SK-N-SH treated with all-trans-retinoic acid at 6 μM for 48 hours (cell line): ENCODE data around the gene TMEM185B.

Experiments
- ATAC-seq: fragments of 200-7000 bp; cut with Tn5 transposase; 3 replicates; pipeline ENCODE4 v1.9.1; 2020; ENCODE audit warnings: mild to moderate bottlenecking, moderate library complexity
- ARNTL ChIP-seq: fragments of 450-650 bp; formaldehyde crosslinking; IDR thresholded peaks from 2 replicates; pipeline ENCODE4 v1.5.0; 2020; ENCODE audit warnings: low read depth, mild to moderate bottlenecking, moderate library complexity, borderline replicate concordance
- BACH2 ChIP-seq: fragments of 250-450 bp; sonication (Bioruptor Pico); IDR thresholded peaks from 2 replicates; pipeline ENCODE4 v1.9.0; 2021; ENCODE audit warnings: mild to moderate bottlenecking, borderline replicate concordance
- CREB5 ChIP-seq: fragments of 250-450 bp; sonication (Bioruptor Pico); IDR thresholded peaks from 2 replicates; pipeline ENCODE4 v1.5.1; 2020; ENCODE audit warnings: low read depth, mild to moderate bottlenecking, moderate library complexity
- CSDC2 ChIP-seq: fragments of 250-450 bp; sonication (Bioruptor Pico); IDR thresholded peaks from 2 replicates; pipeline ENCODE4 v1.5.0; 2020; ENCODE audit warnings: mild to moderate bottlenecking, moderate library complexity
- ESRRG ChIP-seq: fragments of 250-450 bp; sonication (Bioruptor Pico); IDR thresholded peaks from 2 replicates; pipeline ENCODE4 v1.6.1; 2021; ENCODE audit warnings: mild to moderate bottlenecking
- GLIS3 ChIP-seq: fragments of 250-450 bp; sonication (Bioruptor Pico); IDR thresholded peaks from 2 replicates; pipeline ENCODE4 v1.5.0; 2020; ENCODE audit warnings: mild to moderate bottlenecking, moderate library complexity
- ISL1 ChIP-seq: fragments of 250-450 bp; sonication (Bioruptor Pico); IDR thresholded peaks from 2 replicates; pipeline ENCODE4 v2.1.2; 2022; ENCODE audit warnings: mild to moderate bottlenecking, moderate library complexity
- OSR1 ChIP-seq: fragments of 250-450 bp; sonication (Bioruptor Pico); IDR thresholded peaks from 2 replicates; pipeline ENCODE4 v1.8.0; 2022; ENCODE audit warnings: moderate library complexity, mild to moderate bottlenecking, inconsistent platforms
- PPARA ChIP-seq: fragments of 250-450 bp; sonication (Bioruptor Pico); IDR thresholded peaks from 2 replicates; pipeline ENCODE4 v1.5.0; 2020; ENCODE audit warnings: mild to moderate bottlenecking, borderline replicate concordance
- RARB ChIP-seq: fragments of 250-450 bp; sonication (Bioruptor Pico); IDR thresholded peaks from 2 replicates; pipeline ENCODE4 v1.8.0; 2021; ENCODE audit warnings: mild to moderate bottlenecking, moderate library complexity
- SNAI2 ChIP-seq: fragments of 250-450 bp; sonication (Bioruptor Pico); IDR thresholded peaks from 2 replicates; pipeline ENCODE4 v1.5.0; 2020; ENCODE audit warnings: mild to moderate bottlenecking, moderate library complexity
- TCF4 ChIP-seq: fragments of 250-450 bp; sonication (Bioruptor Pico); IDR thresholded peaks from 2 replicates; pipeline ENCODE4 v1.8.0; 2021; ENCODE audit warnings: mild to moderate bottlenecking, moderate library complexity, borderline replicate concordance
- TOX ChIP-seq: fragments of 250-450 bp; sonication (Bioruptor Pico); IDR thresholded peaks from 2 replicates; pipeline ENCODE4 v1.8.0; 2021; ENCODE audit warnings: mild to moderate bottlenecking, moderate library complexity, borderline replicate concordance
- ZC3H10 ChIP-seq: fragments of 250-450 bp; sonication (Bioruptor Pico); IDR thresholded peaks from 2 replicates; pipeline ENCODE4 v1.5.1; 2021; ENCODE audit warnings: mild to moderate bottlenecking, moderate library complexity
- ZFP3 ChIP-seq: fragments of 250-450 bp; sonication (Bioruptor Pico); IDR thresholded peaks from 2 replicates; pipeline ENCODE4 v1.5.0; 2020; ENCODE audit warnings: mild to moderate bottlenecking, moderate library complexity
- ZFP30 ChIP-seq: fragments of 450-650 bp; formaldehyde crosslinking; IDR thresholded peaks from 2 replicates; pipeline ENCODE4 v1.5.0; 2022; ENCODE audit warnings: mild to moderate bottlenecking, moderate library complexity
- ZNF565 ChIP-seq: fragments of 450-650 bp; formaldehyde crosslinking; conservative IDR thresholded peaks from 2 replicates; pipeline ENCODE4 v1.5.0; 2020; ENCODE audit warnings: low read depth, mild to moderate bottlenecking, moderate library complexity
- ZNF70 ChIP-seq: fragments of 450-650 bp; formaldehyde crosslinking; IDR thresholded peaks from 2 replicates; pipeline ENCODE4 v1.5.0; 2020; ENCODE audit warnings: mild to moderate bottlenecking, moderate library complexity
- ZNF8 ChIP-seq: fragments of 450-650 bp; formaldehyde crosslinking; IDR thresholded peaks from 2 replicates; pipeline ENCODE4 v1.5.0; 2020; ENCODE audit warnings: mild to moderate bottlenecking, moderate library complexity
- TF ChIP-seq, protein P1 (sequence below): fragments of 250-450 bp; sonication (Bioruptor Pico); IDR thresholded peaks from 2 replicates; pipeline ENCODE4 v1.5.1; 2021; ENCODE audit warnings: mild to moderate bottlenecking, moderate library complexity
- TF ChIP-seq, protein P2 (sequence below): fragments of 250-450 bp; sonication (Bioruptor Pico); IDR thresholded peaks from 2 replicates; pipeline ENCODE4 v1.8.0; 2020; ENCODE audit warnings: mild to moderate bottlenecking, moderate library complexity, borderline replicate concordance
- TF ChIP-seq, protein P3 (sequence below): fragments of 250-450 bp; sonication (Bioruptor Pico); IDR thresholded peaks from 2 replicates; pipeline ENCODE4 v1.5.0; 2020; ENCODE audit warnings: mild to moderate bottlenecking, moderate library complexity

The TMEM185B gene

GRCh38 chr2:120221616-120222015, 1.6 kb downstream of the TMEM185B start:
- no peak for ATAC-seq
- TF ChIP-seq TOX (CRISPR knock-in tag), result no peak

DNA sequence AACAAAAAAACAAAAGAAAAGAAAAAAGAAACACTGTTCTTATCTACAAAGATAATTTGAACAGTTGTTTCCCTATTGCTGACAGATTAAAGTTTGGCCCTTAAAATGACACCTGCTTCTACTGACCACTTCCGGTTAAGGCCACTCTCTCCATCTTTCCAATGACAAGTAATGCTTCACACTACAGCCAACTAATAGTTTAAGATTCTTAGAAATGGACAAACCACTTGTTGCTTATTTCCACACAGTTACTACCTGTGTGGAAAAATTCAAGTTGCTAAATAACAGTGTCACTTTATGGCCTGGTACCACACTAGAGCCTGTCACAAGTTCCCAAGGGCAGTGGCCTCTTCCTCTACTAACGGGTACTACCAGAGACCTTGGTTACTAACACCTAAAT, 2.4 kb downstream of the TMEM185B start:
- no peak for TF ChIP-seq ISL1
- TF ChIP-seq, protein P1, sequence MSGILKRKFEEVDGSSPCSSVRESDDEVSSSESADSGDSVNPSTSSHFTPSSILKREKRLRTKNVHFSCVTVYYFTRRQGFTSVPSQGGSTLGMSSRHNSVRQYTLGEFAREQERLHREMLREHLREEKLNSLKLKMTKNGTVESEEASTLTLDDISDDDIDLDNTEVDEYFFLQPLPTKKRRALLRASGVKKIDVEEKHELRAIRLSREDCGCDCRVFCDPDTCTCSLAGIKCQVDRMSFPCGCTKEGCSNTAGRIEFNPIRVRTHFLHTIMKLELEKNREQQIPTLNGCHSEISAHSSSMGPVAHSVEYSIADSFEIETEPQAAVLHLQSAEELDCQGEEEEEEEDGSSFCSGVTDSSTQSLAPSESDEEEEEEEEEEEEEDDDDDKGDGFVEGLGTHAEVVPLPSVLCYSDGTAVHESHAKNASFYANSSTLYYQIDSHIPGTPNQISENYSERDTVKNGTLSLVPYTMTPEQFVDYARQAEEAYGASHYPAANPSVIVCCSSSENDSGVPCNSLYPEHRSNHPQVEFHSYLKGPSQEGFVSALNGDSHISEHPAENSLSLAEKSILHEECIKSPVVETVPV, result no peak
- no peak for TF ChIP-seq ESRRG (CRISPR knock-in tag)
- no peak for TF ChIP-seq ZFP30
- no peak for TF ChIP-seq GLIS3 (CRISPR knock-in tag)
- no peak for TF ChIP-seq SNAI2 (CRISPR knock-in tag)
- no peak for TF ChIP-seq CSDC2
- TF ChIP-seq ZNF8 (CRISPR knock-in tag), result no peak
- TF ChIP-seq, protein P2, sequence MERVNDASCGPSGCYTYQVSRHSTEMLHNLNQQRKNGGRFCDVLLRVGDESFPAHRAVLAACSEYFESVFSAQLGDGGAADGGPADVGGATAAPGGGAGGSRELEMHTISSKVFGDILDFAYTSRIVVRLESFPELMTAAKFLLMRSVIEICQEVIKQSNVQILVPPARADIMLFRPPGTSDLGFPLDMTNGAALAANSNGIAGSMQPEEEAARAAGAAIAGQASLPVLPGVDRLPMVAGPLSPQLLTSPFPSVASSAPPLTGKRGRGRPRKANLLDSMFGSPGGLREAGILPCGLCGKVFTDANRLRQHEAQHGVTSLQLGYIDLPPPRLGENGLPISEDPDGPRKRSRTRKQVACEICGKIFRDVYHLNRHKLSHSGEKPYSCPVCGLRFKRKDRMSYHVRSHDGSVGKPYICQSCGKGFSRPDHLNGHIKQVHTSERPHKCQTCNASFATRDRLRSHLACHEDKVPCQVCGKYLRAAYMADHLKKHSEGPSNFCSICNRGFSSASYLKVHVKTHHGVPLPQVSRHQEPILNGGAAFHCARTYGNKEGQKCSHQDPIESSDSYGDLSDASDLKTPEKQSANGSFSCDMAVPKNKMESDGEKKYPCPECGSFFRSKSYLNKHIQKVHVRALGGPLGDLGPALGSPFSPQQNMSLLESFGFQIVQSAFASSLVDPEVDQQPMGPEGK (CRISPR knock-in tag), result no peak
- TF ChIP-seq TOX (CRISPR knock-in tag), result no peak
- no peak for TF ChIP-seq ARNTL (CRISPR knock-in tag)
- TF ChIP-seq OSR1, result no peak
- TF ChIP-seq RARB (CRISPR knock-in tag), result no peak
- TF ChIP-seq CREB5 (CRISPR knock-in tag), result no peak
- TF ChIP-seq TCF4, result no peak
- no peak for TF ChIP-seq BACH2 (CRISPR knock-in tag)
- TF ChIP-seq, protein P3, sequence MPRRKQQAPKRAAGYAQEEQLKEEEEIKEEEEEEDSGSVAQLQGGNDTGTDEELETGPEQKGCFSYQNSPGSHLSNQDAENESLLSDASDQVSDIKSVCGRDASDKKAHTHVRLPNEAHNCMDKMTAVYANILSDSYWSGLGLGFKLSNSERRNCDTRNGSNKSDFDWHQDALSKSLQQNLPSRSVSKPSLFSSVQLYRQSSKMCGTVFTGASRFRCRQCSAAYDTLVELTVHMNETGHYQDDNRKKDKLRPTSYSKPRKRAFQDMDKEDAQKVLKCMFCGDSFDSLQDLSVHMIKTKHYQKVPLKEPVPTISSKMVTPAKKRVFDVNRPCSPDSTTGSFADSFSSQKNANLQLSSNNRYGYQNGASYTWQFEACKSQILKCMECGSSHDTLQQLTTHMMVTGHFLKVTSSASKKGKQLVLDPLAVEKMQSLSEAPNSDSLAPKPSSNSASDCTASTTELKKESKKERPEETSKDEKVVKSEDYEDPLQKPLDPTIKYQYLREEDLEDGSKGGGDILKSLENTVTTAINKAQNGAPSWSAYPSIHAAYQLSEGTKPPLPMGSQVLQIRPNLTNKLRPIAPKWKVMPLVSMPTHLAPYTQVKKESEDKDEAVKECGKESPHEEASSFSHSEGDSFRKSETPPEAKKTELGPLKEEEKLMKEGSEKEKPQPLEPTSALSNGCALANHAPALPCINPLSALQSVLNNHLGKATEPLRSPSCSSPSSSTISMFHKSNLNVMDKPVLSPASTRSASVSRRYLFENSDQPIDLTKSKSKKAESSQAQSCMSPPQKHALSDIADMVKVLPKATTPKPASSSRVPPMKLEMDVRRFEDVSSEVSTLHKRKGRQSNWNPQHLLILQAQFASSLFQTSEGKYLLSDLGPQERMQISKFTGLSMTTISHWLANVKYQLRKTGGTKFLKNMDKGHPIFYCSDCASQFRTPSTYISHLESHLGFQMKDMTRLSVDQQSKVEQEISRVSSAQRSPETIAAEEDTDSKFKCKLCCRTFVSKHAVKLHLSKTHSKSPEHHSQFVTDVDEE, result no peak
- no peak for TF ChIP-seq PPARA (CRISPR knock-in tag)
- TF ChIP-seq ZNF565 (CRISPR knock-in tag), result no peak
- no peak for TF ChIP-seq ZFP3
- no peak for ATAC-seq

DNA sequence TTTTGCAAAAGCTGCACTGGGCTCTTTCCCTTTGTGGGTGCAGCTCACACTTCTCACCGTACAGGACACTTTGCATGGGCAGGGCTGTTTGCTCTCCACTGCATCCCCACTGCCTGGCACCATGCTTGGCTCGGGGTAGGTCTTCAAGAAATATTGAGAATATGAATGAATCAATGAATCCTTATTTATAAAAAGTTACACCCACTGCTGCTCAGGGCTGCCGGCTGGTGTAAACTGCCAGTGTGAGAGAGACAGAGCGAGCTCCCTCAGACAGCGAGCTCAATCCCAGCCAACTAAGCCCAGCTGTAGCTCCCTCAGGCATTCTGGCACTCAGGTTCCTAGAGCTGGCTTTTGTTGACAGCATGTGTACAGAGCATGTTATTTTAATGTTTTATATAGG, 3.4 kb downstream of the TMEM185B start:
- TF ChIP-seq TOX (CRISPR knock-in tag) (no peak), ARNTL (CRISPR knock-in tag) (no peak), PPARA (CRISPR knock-in tag) (no peak), GLIS3 (CRISPR knock-in tag) (no peak), ZNF70 (CRISPR knock-in tag) (no peak)
- ATAC-seq, result no peak

GRCh38 chr2:120219291-120219690, 3.9 kb downstream of the TMEM185B start:
- ATAC-seq, result no peak
- no peak for TF ChIP-seq ZFP3
- no peak for TF ChIP-seq ZNF8 (CRISPR knock-in tag)
- TF ChIP-seq PPARA (CRISPR knock-in tag), result no peak
- TF ChIP-seq CSDC2, result no peak
- TF ChIP-seq, protein P3, result no peak
- no peak for TF ChIP-seq ESRRG (CRISPR knock-in tag)
- no peak for TF ChIP-seq TOX (CRISPR knock-in tag)
- no peak for TF ChIP-seq ZC3H10
- no peak for TF ChIP-seq SNAI2 (CRISPR knock-in tag)
